Keratinocyte (primary cell): ENCODE measurements around the gene TSSC4. TPM values are rescaled to one million over a fixed set of nuclear protein-coding genes. Genes with fewer than 3 reads are reported as not detected.

Source experiments
- DNase-seq: peaks from one replicate; pipeline ENCODE4 v3.0.0-alpha.2; 2011; ENCODE audit warnings: low read depth, missing footprints, low spot score
- FAIRE-seq: peaks from 2 replicates; lab custom pipeline; 2011; peaks lifted over from hg19 to GRCh38; lab: Jason Lieb, UNC
- H2AFZ ChIP-seq: 2 replicates; pipeline ENCODE4 v1.6.0; 2012; ENCODE audit warnings: low read length, control low read depth, inconsistent platforms; ENCODE audit not compliant: control insufficient read depth
- H3K27ac ChIP-seq: 2 replicates; pipeline ENCODE4 v1.5.1; 2011; ENCODE audit warnings: low read length; ENCODE audit not compliant: control insufficient read depth, insufficient read depth
- H3K27me3 ChIP-seq: 3 replicates; pipeline ENCODE4 v1.6.0; 2011; ENCODE audit warnings: low read length; ENCODE audit not compliant: control insufficient read depth, insufficient read depth; ENCODE audit errors: extremely low read depth
- H3K36me3 ChIP-seq, 2 experiments: 2 replicates in 1 of 2; 3 replicates in 1 of 2; pipeline ENCODE4 v1.5.1; 2011; ENCODE audit warnings: low read length in 2 of 2, mild to moderate bottlenecking in 1 of 2; ENCODE audit not compliant: control insufficient read depth in 2 of 2, insufficient read depth in 2 of 2; ENCODE audit errors: extremely low read depth in 1 of 2
- H3K4me1 ChIP-seq: 3 replicates; pipeline ENCODE4 v1.5.1; 2011; ENCODE audit warnings: low read length; ENCODE audit not compliant: control insufficient read depth, insufficient read depth; ENCODE audit errors: extremely low read depth
- H3K4me2 ChIP-seq: 3 replicates; pipeline ENCODE4 v1.6.0; 2011; ENCODE audit warnings: low read depth, low read length; ENCODE audit not compliant: control insufficient read depth, insufficient read depth; ENCODE audit errors: extremely low read depth
- H3K4me3 ChIP-seq, 3 experiments: fragments of 200-600 bp in 1 of 3; sonication (generic) in 1 of 3; 2 replicates in 2 of 3; 3 replicates in 1 of 3; pipeline ENCODE4 v1.5.1; 2011 to 2016; ENCODE audit warnings: low read length in 3 of 3, mild to moderate bottlenecking in 3 of 3, control low read depth in 2 of 3, inconsistent platforms in 1 of 3, low read depth in 1 of 3, mixed read lengths in 1 of 3, mixed run types in 1 of 3, moderate library complexity in 1 of 3; ENCODE audit not compliant: control insufficient read depth in 2 of 3, insufficient read depth in 2 of 3; ENCODE audit errors: extremely low read depth in 1 of 3
- H3K79me2 ChIP-seq: 2 replicates; pipeline ENCODE4 v1.6.0; 2012; ENCODE audit warnings: low read length; ENCODE audit not compliant: control insufficient read depth, insufficient read depth
- H3K9ac ChIP-seq: 3 replicates; pipeline ENCODE4 v1.6.0; 2011; ENCODE audit warnings: low read length; ENCODE audit not compliant: control insufficient read depth, insufficient read depth; ENCODE audit errors: extremely low read depth
- H3K9me1 ChIP-seq: 3 replicates; pipeline ENCODE4 v1.6.0; 2011; ENCODE audit warnings: low read length; ENCODE audit not compliant: control insufficient read depth, insufficient read depth; ENCODE audit errors: extremely low read depth
- H3K9me3 ChIP-seq: 2 replicates; pipeline ENCODE4 v1.5.1; 2012; ENCODE audit warnings: low read depth, low read length; ENCODE audit not compliant: control insufficient read depth
- H4K20me1 ChIP-seq: 3 replicates; pipeline ENCODE4 v1.6.0; 2011; ENCODE audit warnings: low read length; ENCODE audit not compliant: control insufficient read depth, insufficient read depth; ENCODE audit errors: extremely low read depth
- EZH2 ChIP-seq: IDR thresholded peaks from one replicate; pipeline ENCODE4 v1.6.1; 2012; ENCODE audit warnings: inconsistent platforms, mild to moderate bottlenecking, low read length, moderate library complexity
- dilution Hi-C: fragments of 300-500 bp; cut with MboI; formaldehyde crosslinking; loops from one replicate; pipeline ENCODE4 v1.7.0; 2020; ENCODE audit warnings: low sequenced_read_pairs; ENCODE audit not compliant: extremely low pct_ligation_motif_present
- polyA plus RNA-seq, 5 experiments: library from polyadenylated mRNA; depleted of rRNA in 3 of 5; stranded (reverse) in 3 of 5; stranded (forward) in 1 of 5; unstranded in 1 of 5; fragments of >200 nt; gene quantifications; 1 replicate in 1 of 5; 2 replicates in 3 of 5; 3 replicates in 1 of 5; pipeline versions ENCODE4 v1.2.1 to v1.2.3, GENCODE V29; 2011 to 2012; ENCODE audit warnings: missing spikeins in 2 of 5, low read depth in 1 of 5, low replicate concordance in 1 of 5
- TF ChIP-seq, protein P1 (sequence below), 3 experiments: IDR thresholded peaks in 1 of 3; conservative IDR thresholded peaks in 1 of 3; optimal IDR thresholded peaks in 1 of 3; 2 replicates in 2 of 3; 3 replicates in 1 of 3; pipeline versions ENCODE3 to v1.5.1; 2011; ENCODE audit warnings: low read length in 3 of 3, mild to moderate bottlenecking in 3 of 3, moderate library complexity in 2 of 3, control low read depth in 1 of 3, inconsistent platforms in 1 of 3; ENCODE audit not compliant: insufficient read depth in 2 of 3; ENCODE audit errors: extremely low read depth in 1 of 3

TSSC4 gene
- polyA plus RNA-seq, 1 donor (not counting 4 experiments of a cell fraction or from before 2014, with no cell fraction given), result 15.9 TPM

DNA sequence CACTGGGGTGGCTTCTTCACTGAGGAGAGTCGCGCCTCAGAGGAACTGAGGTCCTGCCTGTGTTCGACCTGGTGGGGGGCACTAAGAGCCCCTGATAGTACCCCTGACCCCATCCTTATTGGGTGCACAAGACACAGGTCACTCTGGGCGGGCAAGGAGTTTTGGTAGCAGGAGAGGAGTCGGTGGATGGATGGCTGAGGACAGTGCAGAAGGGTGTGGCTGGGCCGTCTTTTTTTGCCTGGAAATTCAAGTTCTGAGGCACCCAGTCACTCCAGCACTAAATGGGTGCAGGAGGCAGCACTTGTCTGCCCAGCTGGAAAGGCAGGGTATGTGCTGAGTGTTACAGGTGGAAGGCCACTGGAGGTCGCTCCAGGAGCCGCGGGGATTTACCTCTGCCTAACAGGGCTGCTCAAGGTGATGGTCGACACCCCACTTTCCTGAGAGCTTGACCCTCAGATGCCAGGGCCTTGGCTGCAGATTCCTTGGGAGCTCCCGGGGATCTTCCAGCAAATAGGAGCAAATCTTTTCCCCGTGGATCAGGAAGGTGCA, 960 bp downstream of the TSSC4 start:
- dilution Hi-C loops, result no loop called here
- FAIRE-seq, result no peak
- H3K4me3 ChIP-seq, result peak overlapping the region; percentile 97 to 99 (median 99)
- DNase-seq, result no peak
- H3K27ac ChIP-seq, result peak overlapping the region; percentile 87
- TF ChIP-seq EZH2, result no peak
- TF ChIP-seq, protein P1, sequence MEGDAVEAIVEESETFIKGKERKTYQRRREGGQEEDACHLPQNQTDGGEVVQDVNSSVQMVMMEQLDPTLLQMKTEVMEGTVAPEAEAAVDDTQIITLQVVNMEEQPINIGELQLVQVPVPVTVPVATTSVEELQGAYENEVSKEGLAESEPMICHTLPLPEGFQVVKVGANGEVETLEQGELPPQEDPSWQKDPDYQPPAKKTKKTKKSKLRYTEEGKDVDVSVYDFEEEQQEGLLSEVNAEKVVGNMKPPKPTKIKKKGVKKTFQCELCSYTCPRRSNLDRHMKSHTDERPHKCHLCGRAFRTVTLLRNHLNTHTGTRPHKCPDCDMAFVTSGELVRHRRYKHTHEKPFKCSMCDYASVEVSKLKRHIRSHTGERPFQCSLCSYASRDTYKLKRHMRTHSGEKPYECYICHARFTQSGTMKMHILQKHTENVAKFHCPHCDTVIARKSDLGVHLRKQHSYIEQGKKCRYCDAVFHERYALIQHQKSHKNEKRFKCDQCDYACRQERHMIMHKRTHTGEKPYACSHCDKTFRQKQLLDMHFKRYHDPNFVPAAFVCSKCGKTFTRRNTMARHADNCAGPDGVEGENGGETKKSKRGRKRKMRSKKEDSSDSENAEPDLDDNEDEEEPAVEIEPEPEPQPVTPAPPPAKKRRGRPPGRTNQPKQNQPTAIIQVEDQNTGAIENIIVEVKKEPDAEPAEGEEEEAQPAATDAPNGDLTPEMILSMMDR (optimal IDR thresholded peaks at IDR 0.05 in 1 of 3, IDR thresholded peaks at IDR 0.05 in 1 of 3, conservative IDR thresholded peaks at IDR 0.05 in 1 of 3; ENCODE audit: extremely low read depth in 1 of 3, insufficient read depth in 2 of 3, low read length in 3 of 3), result peak; percentile 40 to 54 (median 40)
- H3K36me3 ChIP-seq, result peaks cover 17 to 18% of the 10 kb centered on the region in 2 experiments
- H3K4me1 ChIP-seq, result peaks cover 19% of the 10 kb centered on the region
- no peaks in the 10 kb centered on the region for H4K20me1 ChIP-seq
- H3K9me1 ChIP-seq, result no peaks in the 10 kb centered on the region
- H3K9me3 ChIP-seq, result no peaks in the 10 kb centered on the region
- H2AFZ ChIP-seq, result no peak overlapping the region
- H3K27me3 ChIP-seq, result no peaks in the 10 kb centered on the region
- H3K79me2 ChIP-seq, result peaks cover 26% of the 10 kb centered on the region
- peak overlapping the region; percentile 97 for H3K9ac ChIP-seq
- H3K4me2 ChIP-seq, result peak overlapping the region; percentile 98

DNA sequence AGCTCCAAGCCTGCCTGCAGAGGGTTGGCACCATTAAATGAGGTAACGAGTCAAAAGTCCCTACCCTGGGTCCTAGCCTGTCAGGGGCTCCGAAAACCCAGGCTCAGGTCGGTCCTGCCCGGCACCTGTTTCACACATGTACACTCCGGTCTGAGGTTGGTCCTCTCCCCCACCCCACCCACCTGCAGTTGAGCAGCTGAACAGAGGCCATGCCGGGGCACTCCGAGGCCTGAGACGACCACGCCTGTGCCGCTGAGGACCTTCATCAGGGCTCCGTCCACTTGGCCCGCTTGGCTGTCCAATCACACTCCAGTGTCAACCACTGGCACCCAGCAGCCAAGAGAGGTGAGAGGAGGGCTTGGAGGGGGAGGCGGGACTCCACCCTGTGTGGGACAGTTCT, 1.6 kb downstream of the TSSC4 start:
- FAIRE-seq (no peak), DNase-seq (no peak)
- Histone ChIP-seq H3K4me3 (peak overlapping the region in 1 of 3 experiments; percentile 97), H3K9me3 (no peaks in the 10 kb centered on the region), H4K20me1 (no peaks in the 10 kb centered on the region), H3K27ac (no peak overlapping the region), H3K9me1 (no peaks in the 10 kb centered on the region), H3K27me3 (no peaks in the 10 kb centered on the region), H3K36me3 (peaks cover 11 to 13% of the 10 kb centered on the region in 2 experiments), H2AFZ (no peak overlapping the region), H3K9ac (no peak overlapping the region), H3K4me1 (peaks cover 19% of the 10 kb centered on the region), H3K4me2 (peak overlapping the region; percentile 98), H3K79me2 (peaks cover 26% of the 10 kb centered on the region)
- dilution Hi-C loops, result no loop called here
- TF ChIP-seq EZH2, result no peak
- TF ChIP-seq, protein P1 (optimal IDR thresholded peaks at IDR 0.05 in 1 of 3, IDR thresholded peaks at IDR 0.05 in 1 of 3, conservative IDR thresholded peaks at IDR 0.05 in 1 of 3; ENCODE audit: extremely low read depth in 1 of 3, insufficient read depth in 2 of 3, low read length in 3 of 3), result no peak
